SK-N-SH treated with all-trans-retinoic acid at 6 μM for 48 hours (cell line): ENCODE measurements around the gene TLE4.

Experiments
- ATAC-seq: fragments of 200-7000 bp; cut with Tn5 transposase; 3 replicates; pipeline ENCODE4 v1.9.1; 2020; ENCODE audit warnings: mild to moderate bottlenecking, moderate library complexity
- ARNTL ChIP-seq: fragments of 450-650 bp; formaldehyde crosslinking; IDR thresholded peaks from 2 replicates; pipeline ENCODE4 v1.5.0; 2020; ENCODE audit warnings: low read depth, mild to moderate bottlenecking, moderate library complexity, borderline replicate concordance
- BACH2 ChIP-seq: fragments of 250-450 bp; sonication (Bioruptor Pico); IDR thresholded peaks from 2 replicates; pipeline ENCODE4 v1.9.0; 2021; ENCODE audit warnings: mild to moderate bottlenecking, borderline replicate concordance
- CSDC2 ChIP-seq: fragments of 250-450 bp; sonication (Bioruptor Pico); IDR thresholded peaks from 2 replicates; pipeline ENCODE4 v1.5.0; 2020; ENCODE audit warnings: mild to moderate bottlenecking, moderate library complexity
- ESRRG ChIP-seq: fragments of 250-450 bp; sonication (Bioruptor Pico); IDR thresholded peaks from 2 replicates; pipeline ENCODE4 v1.6.1; 2021; ENCODE audit warnings: mild to moderate bottlenecking
- GLIS3 ChIP-seq: fragments of 250-450 bp; sonication (Bioruptor Pico); IDR thresholded peaks from 2 replicates; pipeline ENCODE4 v1.5.0; 2020; ENCODE audit warnings: mild to moderate bottlenecking, moderate library complexity
- ISL1 ChIP-seq: fragments of 250-450 bp; sonication (Bioruptor Pico); IDR thresholded peaks from 2 replicates; pipeline ENCODE4 v2.1.2; 2022; ENCODE audit warnings: mild to moderate bottlenecking, moderate library complexity
- OSR1 ChIP-seq: fragments of 250-450 bp; sonication (Bioruptor Pico); IDR thresholded peaks from 2 replicates; pipeline ENCODE4 v1.8.0; 2022; ENCODE audit warnings: moderate library complexity, mild to moderate bottlenecking, inconsistent platforms
- PPARA ChIP-seq: fragments of 250-450 bp; sonication (Bioruptor Pico); IDR thresholded peaks from 2 replicates; pipeline ENCODE4 v1.5.0; 2020; ENCODE audit warnings: mild to moderate bottlenecking, borderline replicate concordance
- RARB ChIP-seq: fragments of 250-450 bp; sonication (Bioruptor Pico); IDR thresholded peaks from 2 replicates; pipeline ENCODE4 v1.8.0; 2021; ENCODE audit warnings: mild to moderate bottlenecking, moderate library complexity
- SNAI2 ChIP-seq: fragments of 250-450 bp; sonication (Bioruptor Pico); IDR thresholded peaks from 2 replicates; pipeline ENCODE4 v1.5.0; 2020; ENCODE audit warnings: mild to moderate bottlenecking, moderate library complexity
- TCF4 ChIP-seq: fragments of 250-450 bp; sonication (Bioruptor Pico); IDR thresholded peaks from 2 replicates; pipeline ENCODE4 v1.8.0; 2021; ENCODE audit warnings: mild to moderate bottlenecking, moderate library complexity, borderline replicate concordance
- TOX ChIP-seq: fragments of 250-450 bp; sonication (Bioruptor Pico); IDR thresholded peaks from 2 replicates; pipeline ENCODE4 v1.8.0; 2021; ENCODE audit warnings: mild to moderate bottlenecking, moderate library complexity, borderline replicate concordance
- ZFP3 ChIP-seq: fragments of 250-450 bp; sonication (Bioruptor Pico); IDR thresholded peaks from 2 replicates; pipeline ENCODE4 v1.5.0; 2020; ENCODE audit warnings: mild to moderate bottlenecking, moderate library complexity
- ZFP30 ChIP-seq: fragments of 450-650 bp; formaldehyde crosslinking; IDR thresholded peaks from 2 replicates; pipeline ENCODE4 v1.5.0; 2022; ENCODE audit warnings: mild to moderate bottlenecking, moderate library complexity
- ZNF565 ChIP-seq: fragments of 450-650 bp; formaldehyde crosslinking; conservative IDR thresholded peaks from 2 replicates; pipeline ENCODE4 v1.5.0; 2020; ENCODE audit warnings: low read depth, mild to moderate bottlenecking, moderate library complexity
- ZNF70 ChIP-seq: fragments of 450-650 bp; formaldehyde crosslinking; IDR thresholded peaks from 2 replicates; pipeline ENCODE4 v1.5.0; 2020; ENCODE audit warnings: mild to moderate bottlenecking, moderate library complexity
- TF ChIP-seq, protein P1 (sequence below): fragments of 250-450 bp; sonication (Bioruptor Pico); IDR thresholded peaks from 2 replicates; pipeline ENCODE4 v1.5.1; 2021; ENCODE audit warnings: mild to moderate bottlenecking, moderate library complexity
- TF ChIP-seq, protein P2 (sequence below): fragments of 250-450 bp; sonication (Bioruptor Pico); IDR thresholded peaks from 2 replicates; pipeline ENCODE4 v1.8.0; 2020; ENCODE audit warnings: mild to moderate bottlenecking, moderate library complexity, borderline replicate concordance
- TF ChIP-seq, protein P3 (sequence below): fragments of 250-450 bp; sonication (Bioruptor Pico); IDR thresholded peaks from 2 replicates; pipeline ENCODE4 v1.5.0; 2020; ENCODE audit warnings: mild to moderate bottlenecking, moderate library complexity
- TF ChIP-seq, protein P4 (sequence below): fragments of 250-450 bp; sonication (Bioruptor Pico); IDR thresholded peaks from 2 replicates; pipeline ENCODE4 v1.8.0; 2021; ENCODE audit warnings: low read depth, mild to moderate bottlenecking, moderate library complexity, borderline replicate concordance

Gene TLE4

DNA sequence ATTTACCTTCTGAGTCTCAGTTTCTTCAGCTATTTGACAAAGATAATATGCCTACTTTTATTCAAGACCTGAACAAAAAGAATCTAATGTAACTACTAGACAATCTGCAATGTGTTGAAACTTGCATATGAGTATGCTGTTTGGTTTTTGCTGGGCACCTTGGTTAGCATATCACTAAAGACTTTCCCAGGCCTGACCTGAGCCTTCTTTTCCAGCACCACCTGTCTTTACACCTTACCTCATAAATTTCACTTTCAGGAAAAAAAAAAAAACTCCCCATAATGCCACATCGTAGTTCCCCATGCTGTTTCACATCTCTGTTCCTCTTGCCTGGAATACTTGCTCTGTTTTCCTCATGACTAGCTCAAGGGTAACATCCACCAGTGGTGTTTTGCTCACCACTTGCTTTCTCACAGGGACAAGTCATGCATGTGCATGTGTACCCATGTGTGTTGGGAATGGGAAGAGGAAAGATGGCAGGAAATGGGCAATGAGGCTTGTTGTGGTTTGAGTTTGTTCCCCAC lies 45.6 kb upstream of the TLE4 start:
- ATAC-seq = no peak
- TF ChIP-seq, protein P1, sequence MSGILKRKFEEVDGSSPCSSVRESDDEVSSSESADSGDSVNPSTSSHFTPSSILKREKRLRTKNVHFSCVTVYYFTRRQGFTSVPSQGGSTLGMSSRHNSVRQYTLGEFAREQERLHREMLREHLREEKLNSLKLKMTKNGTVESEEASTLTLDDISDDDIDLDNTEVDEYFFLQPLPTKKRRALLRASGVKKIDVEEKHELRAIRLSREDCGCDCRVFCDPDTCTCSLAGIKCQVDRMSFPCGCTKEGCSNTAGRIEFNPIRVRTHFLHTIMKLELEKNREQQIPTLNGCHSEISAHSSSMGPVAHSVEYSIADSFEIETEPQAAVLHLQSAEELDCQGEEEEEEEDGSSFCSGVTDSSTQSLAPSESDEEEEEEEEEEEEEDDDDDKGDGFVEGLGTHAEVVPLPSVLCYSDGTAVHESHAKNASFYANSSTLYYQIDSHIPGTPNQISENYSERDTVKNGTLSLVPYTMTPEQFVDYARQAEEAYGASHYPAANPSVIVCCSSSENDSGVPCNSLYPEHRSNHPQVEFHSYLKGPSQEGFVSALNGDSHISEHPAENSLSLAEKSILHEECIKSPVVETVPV (CRISPR knock-in tag) = no peak
- no peak for TF ChIP-seq CSDC2 (CRISPR knock-in tag)
- no peak for TF ChIP-seq PPARA (CRISPR knock-in tag)
- TF ChIP-seq, protein P2, sequence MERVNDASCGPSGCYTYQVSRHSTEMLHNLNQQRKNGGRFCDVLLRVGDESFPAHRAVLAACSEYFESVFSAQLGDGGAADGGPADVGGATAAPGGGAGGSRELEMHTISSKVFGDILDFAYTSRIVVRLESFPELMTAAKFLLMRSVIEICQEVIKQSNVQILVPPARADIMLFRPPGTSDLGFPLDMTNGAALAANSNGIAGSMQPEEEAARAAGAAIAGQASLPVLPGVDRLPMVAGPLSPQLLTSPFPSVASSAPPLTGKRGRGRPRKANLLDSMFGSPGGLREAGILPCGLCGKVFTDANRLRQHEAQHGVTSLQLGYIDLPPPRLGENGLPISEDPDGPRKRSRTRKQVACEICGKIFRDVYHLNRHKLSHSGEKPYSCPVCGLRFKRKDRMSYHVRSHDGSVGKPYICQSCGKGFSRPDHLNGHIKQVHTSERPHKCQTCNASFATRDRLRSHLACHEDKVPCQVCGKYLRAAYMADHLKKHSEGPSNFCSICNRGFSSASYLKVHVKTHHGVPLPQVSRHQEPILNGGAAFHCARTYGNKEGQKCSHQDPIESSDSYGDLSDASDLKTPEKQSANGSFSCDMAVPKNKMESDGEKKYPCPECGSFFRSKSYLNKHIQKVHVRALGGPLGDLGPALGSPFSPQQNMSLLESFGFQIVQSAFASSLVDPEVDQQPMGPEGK (CRISPR knock-in tag) = no peak
- TF ChIP-seq ARNTL (CRISPR knock-in tag) = no peak
- no peak for TF ChIP-seq GLIS3 (CRISPR knock-in tag)
- TF ChIP-seq ZFP30 (CRISPR knock-in tag) = no peak
- TF ChIP-seq ISL1 (CRISPR knock-in tag) = no peak
- TF ChIP-seq ZNF565 = no peak
- no peak for TF ChIP-seq TCF4 (CRISPR knock-in tag)
- TF ChIP-seq RARB (CRISPR knock-in tag) = no peak
- TF ChIP-seq ZFP3 (CRISPR knock-in tag) = no peak
- TF ChIP-seq BACH2 (CRISPR knock-in tag) = no peak
- TF ChIP-seq ZNF70 = no peak
- no peak for TF ChIP-seq OSR1 (CRISPR knock-in tag)
- TF ChIP-seq TOX (CRISPR knock-in tag) = no peak
- no peak for TF ChIP-seq ESRRG (CRISPR knock-in tag)
- TF ChIP-seq, protein P3, sequence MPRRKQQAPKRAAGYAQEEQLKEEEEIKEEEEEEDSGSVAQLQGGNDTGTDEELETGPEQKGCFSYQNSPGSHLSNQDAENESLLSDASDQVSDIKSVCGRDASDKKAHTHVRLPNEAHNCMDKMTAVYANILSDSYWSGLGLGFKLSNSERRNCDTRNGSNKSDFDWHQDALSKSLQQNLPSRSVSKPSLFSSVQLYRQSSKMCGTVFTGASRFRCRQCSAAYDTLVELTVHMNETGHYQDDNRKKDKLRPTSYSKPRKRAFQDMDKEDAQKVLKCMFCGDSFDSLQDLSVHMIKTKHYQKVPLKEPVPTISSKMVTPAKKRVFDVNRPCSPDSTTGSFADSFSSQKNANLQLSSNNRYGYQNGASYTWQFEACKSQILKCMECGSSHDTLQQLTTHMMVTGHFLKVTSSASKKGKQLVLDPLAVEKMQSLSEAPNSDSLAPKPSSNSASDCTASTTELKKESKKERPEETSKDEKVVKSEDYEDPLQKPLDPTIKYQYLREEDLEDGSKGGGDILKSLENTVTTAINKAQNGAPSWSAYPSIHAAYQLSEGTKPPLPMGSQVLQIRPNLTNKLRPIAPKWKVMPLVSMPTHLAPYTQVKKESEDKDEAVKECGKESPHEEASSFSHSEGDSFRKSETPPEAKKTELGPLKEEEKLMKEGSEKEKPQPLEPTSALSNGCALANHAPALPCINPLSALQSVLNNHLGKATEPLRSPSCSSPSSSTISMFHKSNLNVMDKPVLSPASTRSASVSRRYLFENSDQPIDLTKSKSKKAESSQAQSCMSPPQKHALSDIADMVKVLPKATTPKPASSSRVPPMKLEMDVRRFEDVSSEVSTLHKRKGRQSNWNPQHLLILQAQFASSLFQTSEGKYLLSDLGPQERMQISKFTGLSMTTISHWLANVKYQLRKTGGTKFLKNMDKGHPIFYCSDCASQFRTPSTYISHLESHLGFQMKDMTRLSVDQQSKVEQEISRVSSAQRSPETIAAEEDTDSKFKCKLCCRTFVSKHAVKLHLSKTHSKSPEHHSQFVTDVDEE = no peak

DNA sequence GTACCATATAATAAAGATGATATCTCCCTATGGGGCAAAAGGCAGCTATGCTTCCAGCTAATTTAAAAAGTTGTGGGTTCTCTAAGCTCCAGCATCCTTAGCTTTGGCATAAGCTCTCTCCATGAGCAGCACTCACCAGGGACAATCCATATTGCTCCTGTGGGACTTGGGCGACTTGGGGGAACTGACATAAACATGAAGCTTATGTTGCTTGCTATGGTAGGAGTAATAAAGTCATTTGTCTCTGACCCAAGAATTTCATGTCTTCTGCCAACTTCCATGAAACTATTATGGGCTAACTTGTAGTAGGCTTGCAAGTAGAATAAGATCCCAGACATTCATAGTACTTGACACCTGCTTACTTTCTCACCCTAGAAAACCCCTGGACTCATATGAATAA lies 36.2 kb upstream of the TLE4 start:
- ATAC-seq = no peak
- TF ChIP-seq TOX (CRISPR knock-in tag) (no peak), ZFP30 (CRISPR knock-in tag) (no peak)

DNA sequence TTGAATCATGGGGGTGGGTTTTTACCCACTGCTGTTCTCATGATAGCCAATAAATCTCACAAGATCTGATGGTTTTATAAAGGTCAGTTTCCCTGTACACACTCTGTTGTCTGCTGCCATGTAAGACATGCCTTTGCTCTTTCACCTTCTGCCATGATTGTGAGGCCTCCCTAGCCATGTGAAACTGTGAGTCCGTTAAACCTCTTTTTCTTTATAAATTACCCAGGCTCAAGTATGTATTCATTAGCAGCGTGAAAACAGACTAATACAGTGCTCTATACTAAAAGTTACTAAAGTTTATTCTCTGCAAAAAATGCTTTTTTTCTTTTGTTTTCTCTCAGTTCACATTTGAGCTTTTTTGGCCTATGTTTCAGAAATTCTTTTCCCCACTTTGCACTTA lies 33.9 kb upstream of the TLE4 start:
- ATAC-seq = no peak
- no peak for TF ChIP-seq SNAI2
- TF ChIP-seq, protein P3 = no peak
- TF ChIP-seq, protein P2 (CRISPR knock-in tag) = no peak
- TF ChIP-seq OSR1 (CRISPR knock-in tag) = no peak
- no peak for TF ChIP-seq ZFP30 (CRISPR knock-in tag)
- TF ChIP-seq PPARA (CRISPR knock-in tag) = no peak
- TF ChIP-seq ZNF565 = no peak
- TF ChIP-seq, protein P4, sequence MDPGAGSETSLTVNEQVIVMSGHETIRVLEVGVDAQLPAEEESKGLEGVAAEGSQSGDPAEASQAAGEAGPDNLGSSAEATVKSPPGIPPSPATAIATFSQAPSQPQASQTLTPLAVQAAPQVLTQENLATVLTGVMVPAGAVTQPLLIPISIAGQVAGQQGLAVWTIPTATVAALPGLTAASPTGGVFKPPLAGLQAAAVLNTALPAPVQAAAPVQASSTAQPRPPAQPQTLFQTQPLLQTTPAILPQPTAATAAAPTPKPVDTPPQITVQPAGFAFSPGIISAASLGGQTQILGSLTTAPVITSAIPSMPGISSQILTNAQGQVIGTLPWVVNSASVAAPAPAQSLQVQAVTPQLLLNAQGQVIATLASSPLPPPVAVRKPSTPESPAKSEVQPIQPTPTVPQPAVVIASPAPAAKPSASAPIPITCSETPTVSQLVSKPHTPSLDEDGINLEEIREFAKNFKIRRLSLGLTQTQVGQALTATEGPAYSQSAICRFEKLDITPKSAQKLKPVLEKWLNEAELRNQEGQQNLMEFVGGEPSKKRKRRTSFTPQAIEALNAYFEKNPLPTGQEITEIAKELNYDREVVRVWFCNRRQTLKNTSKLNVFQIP (CRISPR knock-in tag) = no peak
- no peak for TF ChIP-seq ZNF70
- no peak for TF ChIP-seq GLIS3 (CRISPR knock-in tag)
- TF ChIP-seq ESRRG (CRISPR knock-in tag) = no peak
- TF ChIP-seq RARB (CRISPR knock-in tag) = no peak
- TF ChIP-seq ZFP3 (CRISPR knock-in tag) = no peak
- no peak for TF ChIP-seq ARNTL (CRISPR knock-in tag)
- no peak for TF ChIP-seq BACH2 (CRISPR knock-in tag)
- TF ChIP-seq, all 23 proteins: peak for 0
